Fibroblast of the aortic adventitia (primary cell): ENCODE measurements around the gene NEFH. TPM values are rescaled to one million over a fixed set of nuclear protein-coding genes. Genes with fewer than 3 reads are reported as not detected.

ENCODE experiments used
- DNase-seq: peaks from one replicate; pipeline ENCODE4 v3.0.0-alpha.2; 2010; ENCODE audit warnings: low read depth
- H3K4me3 ChIP-seq: 2 replicates; pipeline ENCODE4 v1.5.1; 2011; ENCODE audit warnings: low read depth, mild to moderate bottlenecking, control low read depth, low read length, moderate library complexity
- CTCF ChIP-seq: IDR thresholded peaks from 2 replicates; pipeline ENCODE4 v1.5.1; 2011; ENCODE audit warnings: mild to moderate bottlenecking, low read length, control low read depth, inconsistent platforms; ENCODE audit not compliant: insufficient read depth
- total RNA-seq: library from RNA; depleted of rRNA; stranded (reverse); fragments of >200 nt; gene quantifications from 2 replicates; pipeline ENCODE4 v1.2.3, GENCODE V29; 2012; ENCODE audit warnings: low replicate concordance

NEFH gene
- total RNA-seq, 1 donor: 0.54 TPM

GRCh38 chr22:29539105-29539504 lies 59.1 kb downstream of the NEFH start:
- DNase-seq: no peak
- H3K4me3 ChIP-seq: no peak overlapping the region
- TF ChIP-seq CTCF: no peak

Other genes with a start within 250 kb of the NEFH start
- gene RHBDD3, start 212.2 kb upstream of the NEFH start, total RNA-seq: 22.0 and 29.8 TPM in 2 replicates
- gene EWSR1, start 211.9 kb upstream of the NEFH start, total RNA-seq: 108 and 176 TPM in 2 replicates
- 5.0 and 15.0 TPM in 2 replicates for gene GAS2L1, start 173.6 kb upstream of the NEFH start, total RNA-seq
- gene RASL10A, start 164.5 kb upstream of the NEFH start, total RNA-seq: not detected in 2 replicates
- 19.0 and 46.3 TPM in 2 replicates for gene AP1B1, start 91.6 kb upstream of the NEFH start, total RNA-seq
- gene RFPL1, start 41.6 kb upstream of the NEFH start, total RNA-seq: not detected in 2 replicates
- 53.1 and 54.0 TPM in 2 replicates for gene THOC5, start 73.5 kb downstream of the NEFH start, total RNA-seq
- gene NIPSNAP1, start 100.9 kb downstream of the NEFH start, total RNA-seq: 15.8 and 30.1 TPM in 2 replicates
- 59.8 and 65.9 TPM in 2 replicates for gene NF2, start 123.4 kb downstream of the NEFH start, total RNA-seq
- gene CABP7, start 239.8 kb downstream of the NEFH start, total RNA-seq: not detected in 2 replicates